Hematopoietic multipotent progenitor cell treated with erythropoietin and hydrocortisone succinate and interleukin-3 and kit ligand, for 4 days (in vitro differentiated cells): ENCODE results near the gene AUTS2.

Source experiments
- DNase-seq: peaks from one replicate; pipeline ENCODE4 v3.0.0-alpha.2; 2015

The AUTS2 gene

DNA sequence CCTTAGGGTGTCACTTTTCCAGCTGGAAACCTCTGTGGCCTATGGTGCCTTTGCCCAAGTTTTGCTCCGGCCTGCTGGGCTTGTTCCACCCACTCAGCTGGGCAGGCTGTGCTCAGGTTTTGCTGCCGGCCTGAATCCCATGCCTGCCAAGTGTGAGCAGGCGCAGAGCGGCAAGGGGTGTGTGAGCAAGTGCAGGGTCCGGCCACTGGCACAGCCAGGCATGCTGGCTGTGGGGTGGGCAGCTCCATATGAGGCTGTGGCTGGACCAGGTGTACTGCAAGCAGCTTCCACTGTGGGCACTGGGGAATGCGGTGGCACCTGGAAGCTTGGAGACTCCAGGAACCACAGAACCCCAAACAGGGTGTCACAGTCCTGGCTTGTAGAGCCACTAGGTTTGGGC is 92.1 kb downstream of the AUTS2 start:
- DNase-seq: no peak

DNA sequence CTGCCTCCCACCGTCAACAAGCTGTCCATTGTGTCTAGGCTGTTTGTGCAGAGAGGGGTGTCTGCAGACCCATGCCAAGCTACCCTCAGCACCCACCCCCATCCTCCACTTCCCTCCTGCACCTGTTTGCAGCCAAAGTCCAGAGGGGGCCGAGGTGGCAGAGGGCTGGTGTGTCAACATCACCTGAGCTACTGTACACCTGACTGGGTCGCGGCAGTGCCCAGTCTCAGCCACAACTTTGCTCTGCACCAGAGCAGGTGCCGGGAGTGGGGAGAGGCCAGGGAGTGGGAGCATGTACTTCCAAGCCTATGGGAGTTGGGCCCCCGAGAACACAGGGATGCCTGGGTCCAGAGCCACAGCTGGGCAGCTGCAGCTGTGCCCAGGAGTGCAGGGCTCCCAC is 93.1 kb downstream of the AUTS2 start:
- DNase-seq: no peak

DNA sequence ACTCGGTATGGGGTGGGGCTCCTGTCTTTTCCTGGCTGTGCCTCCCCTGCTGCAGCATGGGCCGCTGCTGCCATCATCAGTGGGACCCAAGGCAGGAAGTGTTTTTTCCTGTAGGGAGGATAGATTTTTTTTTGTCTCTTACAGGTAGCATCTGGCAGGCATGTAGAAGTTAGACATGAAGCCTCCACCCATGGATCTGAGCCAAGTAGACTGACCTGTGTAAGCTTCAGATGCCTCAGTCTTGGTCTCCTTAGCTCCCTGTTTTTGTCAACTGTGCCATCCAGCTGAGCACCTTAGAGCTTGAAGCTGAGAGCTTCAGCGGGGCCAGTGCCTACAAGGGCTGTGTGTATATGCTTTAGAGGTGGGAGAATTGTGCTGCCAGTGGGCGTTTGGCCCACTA is 93.5 kb downstream of the AUTS2 start:
- DNase-seq: no peak

DNA sequence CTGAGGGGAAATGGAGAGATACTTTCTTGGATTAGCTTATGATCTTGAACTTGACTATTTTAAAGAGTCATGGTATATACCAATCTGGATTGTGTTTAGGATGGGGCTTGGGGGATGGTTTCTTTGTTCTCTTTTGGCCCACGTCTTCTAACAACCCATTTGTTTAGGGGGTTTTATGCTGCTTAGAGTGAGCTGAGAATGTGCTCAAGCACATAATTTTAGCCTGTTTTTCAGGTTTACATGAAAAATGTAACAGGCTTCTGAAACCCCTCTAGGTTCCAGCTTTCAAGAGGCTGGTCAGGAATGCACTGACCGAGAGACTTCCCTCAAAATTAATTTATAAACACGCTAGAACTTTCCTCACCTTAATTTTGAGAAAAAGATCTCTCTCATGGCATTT is 94.3 kb downstream of the AUTS2 start:
- no peak for DNase-seq

DNA sequence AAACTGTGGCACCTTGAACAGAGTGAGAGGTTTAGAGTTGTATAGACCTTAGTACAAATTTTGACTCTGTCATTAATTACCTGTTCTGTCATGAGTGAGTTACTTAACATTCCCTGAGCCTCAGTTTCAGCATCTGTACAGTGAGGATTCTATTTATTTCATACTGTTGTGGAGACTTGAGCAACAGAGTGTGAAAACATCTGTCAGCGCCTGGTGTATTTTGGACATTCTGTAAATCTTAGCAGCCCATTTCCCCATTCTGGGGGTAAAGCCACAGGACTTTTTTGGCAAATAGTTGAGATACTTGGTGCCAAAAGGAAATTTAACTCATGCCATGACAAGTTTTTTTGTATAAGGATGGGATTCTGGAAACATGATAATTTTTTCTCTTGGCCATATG is 94.8 kb downstream of the AUTS2 start:
- DNase-seq: no peak

DNA sequence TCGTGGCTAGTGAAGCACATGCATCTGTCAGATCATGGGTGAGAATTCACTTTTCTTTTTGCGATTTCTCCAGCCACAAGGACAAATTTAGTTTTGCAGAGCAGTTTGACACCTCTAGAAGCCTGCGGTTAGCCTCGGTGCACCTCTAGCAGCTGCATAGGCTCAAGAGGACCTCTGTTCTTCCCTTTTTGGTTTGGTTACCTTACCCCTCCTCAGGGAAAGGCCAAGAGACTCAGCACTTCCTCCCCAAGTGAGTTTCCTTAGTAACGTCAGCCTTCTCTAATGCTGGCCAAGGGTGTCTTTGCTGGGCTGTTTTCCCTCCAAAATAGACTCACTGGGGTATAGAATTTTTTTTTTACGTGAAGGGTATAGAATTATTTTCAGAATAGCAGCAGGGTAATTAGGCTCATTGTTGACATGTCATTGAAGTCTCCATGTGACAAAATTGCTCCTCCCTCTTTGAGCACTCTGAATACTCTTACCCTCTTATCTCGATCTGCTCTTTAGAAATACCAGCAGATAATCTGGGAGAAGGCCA is 97.8 kb downstream of the AUTS2 start:
- peak; percentile 52 for DNase-seq

DNA sequence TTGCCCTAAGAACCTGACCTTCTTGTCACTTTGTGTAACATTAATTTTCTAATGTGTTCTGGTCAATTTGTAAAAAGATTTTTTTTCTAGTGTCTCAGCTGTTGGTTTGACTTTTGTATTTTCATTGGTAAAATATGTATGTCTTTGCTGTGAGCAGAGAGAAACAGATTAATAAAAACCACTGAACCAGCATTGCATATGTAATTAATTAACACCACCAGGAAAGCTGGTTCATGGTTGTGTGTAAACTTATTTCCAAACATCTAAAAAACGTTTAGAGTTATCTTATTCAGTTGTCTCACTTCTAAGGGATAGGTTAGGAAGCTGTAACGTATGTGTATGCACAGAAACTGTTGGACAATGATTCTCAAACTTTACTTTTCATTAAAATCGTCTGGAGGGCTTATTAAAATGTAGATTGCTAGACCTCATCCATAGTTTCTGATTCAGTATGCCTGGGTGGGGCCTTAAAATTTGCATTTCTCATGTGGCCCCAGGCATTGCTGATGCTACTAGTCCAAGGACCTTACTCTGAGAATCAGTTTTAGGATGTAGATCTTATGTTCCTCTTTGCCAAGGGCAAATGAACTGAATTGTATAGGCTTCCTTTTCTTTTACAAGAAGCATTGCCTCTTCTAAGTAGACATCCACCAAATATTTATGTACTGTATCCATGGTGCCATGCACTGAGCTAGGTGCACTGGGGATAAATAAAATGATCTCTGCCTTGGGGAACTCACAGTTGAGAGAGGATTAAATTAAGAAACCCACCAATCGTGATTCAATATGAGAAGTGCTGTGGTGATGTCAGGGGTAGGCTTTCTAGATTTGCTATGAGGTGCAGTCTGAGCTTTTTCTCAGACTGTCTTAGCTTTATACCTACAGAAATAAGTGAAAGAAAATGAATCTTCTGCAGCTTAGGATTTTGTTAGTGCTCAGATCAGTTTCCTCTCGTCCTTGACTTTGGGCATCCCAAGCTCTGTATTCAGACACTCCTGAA is 98.7 kb downstream of the AUTS2 start:
- DNase-seq: no peak

DNA sequence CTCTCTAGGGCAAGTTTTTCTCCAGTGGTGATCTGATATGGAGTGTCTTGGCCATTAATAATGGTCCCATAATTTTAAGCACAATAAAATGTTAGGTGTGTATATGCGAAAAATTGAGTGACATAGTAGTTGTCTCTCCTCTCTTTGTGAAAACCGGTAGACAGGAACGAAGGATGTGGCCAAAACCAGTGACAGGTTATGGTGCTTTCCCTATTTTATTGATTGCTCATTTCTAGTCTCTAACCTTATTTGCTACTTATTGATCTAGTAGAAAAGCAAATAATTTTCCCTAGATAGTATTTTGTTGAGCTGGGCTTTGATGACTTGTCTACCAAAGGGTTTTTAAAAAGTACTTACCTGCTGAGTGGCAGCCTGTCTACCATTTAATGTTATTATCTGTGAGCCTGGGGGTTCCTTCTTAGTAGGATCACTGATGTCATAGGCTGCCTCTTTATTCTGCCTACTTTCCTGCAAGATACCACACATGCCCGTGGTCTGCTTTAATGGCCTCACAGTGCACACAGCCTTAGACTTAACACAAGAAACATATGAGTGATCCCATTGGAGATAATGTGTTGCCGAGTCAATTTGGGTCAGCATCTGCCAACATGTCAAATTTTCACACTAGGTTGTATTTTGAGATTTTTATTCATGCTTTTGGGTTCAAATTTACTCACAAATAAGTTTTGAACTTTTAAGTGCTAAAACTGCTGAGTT is 100.0 kb downstream of the AUTS2 start:
- peak; percentile 38 for DNase-seq

DNA sequence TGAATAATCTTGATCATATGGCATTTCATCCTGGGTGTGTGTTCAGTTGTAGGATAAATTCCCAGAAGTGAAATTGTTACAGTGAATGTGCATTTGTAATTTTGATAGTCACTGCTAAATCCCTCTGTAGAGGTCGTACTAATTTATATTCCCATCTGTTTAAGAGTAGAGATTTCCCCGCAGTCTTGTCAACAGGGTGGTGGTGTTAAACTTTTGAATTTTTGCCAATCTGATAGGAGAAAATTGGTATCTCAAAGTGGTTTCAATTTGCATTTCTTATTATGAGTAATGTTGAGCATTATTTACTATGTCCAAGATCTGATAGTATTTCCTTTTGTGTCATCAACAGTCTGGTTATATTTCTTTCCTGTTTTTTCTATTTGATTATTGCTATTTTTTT is 101.7 kb downstream of the AUTS2 start:
- no peak for DNase-seq

DNA sequence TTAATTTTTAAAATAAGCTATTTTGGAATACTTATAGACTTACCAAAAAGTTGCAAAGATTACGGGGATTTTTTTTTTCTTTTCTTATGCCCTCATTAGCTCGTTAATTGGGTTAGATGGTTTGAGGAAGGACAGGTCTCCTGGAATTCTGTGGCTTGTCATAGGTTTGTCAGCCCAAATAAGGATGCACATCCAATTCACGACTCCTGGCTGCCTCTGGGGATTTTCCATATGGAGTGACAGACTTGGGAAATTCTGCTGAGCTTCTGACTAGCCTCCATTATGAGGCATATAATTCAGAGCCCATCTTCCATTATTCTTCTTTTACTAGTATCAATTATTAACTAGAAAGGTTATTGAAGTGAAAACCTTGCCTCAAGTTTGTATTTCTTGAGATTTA is 102.1 kb downstream of the AUTS2 start:
- DNase-seq: no peak

DNA sequence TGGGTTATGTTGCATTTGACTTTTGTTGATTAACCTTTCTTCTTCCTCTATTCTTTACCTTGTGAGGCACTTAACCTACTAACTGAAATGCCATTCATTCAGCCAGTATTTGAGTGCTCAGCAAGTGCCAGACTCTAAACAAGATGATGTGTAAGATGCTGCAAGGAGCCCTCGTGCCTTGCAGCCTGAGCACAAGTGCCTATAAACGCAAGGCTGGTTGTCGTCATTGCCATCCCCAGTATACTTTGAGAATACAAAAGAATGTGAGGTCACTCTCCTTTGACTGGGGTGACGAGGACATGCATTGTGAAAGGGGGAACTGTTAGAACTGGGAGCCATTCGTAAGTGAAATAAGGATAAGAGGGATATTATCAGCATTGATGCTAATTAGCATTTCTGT is 103.0 kb downstream of the AUTS2 start:
- DNase-seq: no peak

DNA sequence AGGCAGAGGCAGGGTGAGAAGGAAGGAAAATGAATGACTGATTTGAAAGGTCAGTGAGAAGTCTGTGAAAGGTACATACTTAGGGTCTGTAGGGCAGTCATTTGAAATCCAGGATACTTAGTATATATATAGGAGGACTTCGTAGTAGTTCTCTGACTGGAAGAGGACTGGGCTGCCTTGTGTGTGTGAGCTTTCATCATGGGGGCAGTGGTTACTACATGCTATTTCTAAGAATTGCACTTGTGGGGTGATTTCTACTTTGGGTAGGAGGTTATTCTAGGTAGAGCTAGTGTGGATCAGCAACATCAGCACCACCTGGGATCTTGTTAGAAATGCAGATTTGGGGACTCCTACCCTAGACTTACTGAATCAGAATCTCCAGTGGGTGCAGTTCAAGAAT is 104.1 kb downstream of the AUTS2 start:
- DNase-seq: no peak

DNA sequence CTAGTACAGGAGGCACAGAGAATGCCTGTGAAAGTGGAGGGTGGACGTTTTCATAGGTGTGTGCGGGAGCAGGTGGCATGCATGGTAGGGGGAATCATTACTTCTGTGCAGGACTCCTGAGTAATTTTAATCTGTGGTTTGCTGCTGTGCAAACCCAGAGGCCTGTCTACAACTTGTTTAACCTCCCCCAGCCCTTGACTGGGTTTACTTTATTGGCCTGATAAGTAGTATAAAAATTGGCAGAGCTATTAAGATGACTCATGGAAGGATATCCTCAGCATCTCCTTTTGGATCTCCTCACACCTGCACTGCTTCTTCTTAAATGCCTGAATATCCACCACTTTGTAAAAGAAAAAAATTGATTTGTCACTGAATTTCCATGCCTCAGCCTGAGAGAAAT is 104.8 kb downstream of the AUTS2 start:
- peak; percentile 48 for DNase-seq

DNA sequence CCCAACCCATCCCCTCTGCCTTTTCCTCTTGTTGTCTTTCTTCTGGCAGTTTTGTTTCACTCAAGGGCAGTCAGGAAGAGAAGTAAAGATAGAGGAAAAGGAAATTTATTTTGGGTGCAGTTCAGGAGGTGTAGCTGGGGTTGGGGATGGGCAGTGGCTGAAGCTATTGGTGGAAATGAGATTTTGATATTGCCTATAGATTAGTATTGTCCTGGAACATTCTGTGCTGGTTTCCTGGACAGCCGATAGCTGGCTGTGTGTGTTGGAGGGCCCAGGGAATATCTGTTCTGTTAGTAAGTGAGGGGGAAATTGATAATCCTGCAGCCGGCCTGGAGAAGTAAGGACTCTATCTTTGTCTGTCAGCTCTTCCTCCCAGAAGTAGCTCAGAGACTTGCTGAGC is 107.8 kb downstream of the AUTS2 start:
- no peak for DNase-seq

DNA sequence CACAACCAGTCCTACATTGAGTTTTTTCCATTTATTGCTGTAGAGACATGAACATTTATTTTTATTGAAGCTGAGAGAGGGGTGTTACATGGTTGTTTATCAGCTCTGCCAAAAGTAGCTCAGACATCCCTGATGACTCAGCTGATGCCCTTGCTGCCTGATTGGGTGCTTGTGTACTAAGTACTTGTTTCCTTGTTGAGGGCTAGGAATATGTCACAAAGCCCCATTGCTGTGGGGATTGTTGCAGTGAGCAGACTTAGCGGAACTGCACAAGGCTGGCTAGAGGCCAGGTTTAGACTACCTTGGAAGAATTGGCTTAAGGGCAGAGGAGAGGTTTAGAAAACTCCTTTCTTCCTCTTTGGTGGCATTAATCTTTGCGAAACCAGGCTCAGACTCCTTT is 110.6 kb downstream of the AUTS2 start:
- DNase-seq: peak; percentile 79

DNA sequence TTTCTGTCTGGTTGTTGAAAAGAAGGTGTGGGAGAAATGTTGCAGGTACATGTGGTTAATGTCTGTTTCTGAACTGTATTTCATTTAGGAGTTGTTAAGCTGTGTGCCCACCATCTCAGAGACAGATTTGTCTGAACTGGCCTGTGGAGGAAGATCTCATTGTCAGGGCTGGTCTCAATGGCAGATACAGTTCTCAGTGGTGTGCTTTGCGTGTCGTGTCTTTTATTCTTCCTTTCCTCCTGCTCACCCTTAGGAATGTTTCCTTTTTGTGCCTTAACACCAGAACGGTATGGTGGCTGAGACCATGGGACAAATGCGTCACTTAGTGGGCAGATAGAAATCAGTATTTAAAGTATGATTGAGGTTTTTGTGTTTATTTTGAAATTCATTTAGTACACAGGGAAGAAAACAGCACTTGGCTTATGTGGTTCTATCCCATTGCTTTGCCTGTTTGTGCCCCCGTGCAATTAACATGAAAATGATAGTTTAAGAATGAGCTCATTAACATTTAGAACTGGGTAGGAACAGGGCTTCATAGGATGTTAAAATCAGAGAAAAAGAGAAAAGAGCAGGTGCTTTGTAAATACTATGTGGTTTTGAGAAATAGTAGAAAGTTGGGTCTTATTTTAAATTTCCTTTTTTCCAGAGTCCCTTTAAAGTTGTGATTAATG is 112.6 kb downstream of the AUTS2 start:
- no peak for DNase-seq

DNA sequence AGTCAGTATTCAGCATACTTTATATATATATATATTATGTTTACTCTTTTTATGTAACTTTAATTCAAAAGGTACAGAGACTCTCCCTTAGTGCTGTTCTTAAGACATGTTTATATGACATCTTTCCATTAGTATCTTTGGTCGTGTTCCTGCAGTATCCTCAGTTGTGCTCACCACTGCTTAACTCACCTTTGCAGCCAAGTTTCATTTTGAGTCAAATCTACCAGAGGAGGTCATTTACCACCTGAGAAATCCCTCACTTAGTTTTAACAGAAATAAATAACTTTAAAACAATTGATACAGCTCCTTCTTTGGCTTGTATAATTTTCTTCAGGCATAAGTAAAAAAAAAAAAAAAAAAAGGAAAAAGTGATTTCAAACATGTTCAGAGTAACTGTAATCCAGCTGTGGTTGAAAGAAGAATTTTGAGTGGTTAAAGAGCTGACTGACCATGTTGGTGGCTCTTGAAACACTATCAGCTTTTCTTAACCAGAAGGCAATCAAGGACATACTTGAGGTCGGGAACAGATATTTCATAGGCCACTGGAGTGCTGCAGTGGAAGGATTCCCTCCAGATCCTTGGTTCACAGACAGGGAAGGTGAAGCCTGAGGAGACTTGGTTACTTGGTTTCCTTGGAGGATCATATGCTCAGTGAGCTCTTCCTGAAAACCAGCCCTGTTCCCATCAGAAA is 116.8 kb downstream of the AUTS2 start:
- no peak for DNase-seq

DNA sequence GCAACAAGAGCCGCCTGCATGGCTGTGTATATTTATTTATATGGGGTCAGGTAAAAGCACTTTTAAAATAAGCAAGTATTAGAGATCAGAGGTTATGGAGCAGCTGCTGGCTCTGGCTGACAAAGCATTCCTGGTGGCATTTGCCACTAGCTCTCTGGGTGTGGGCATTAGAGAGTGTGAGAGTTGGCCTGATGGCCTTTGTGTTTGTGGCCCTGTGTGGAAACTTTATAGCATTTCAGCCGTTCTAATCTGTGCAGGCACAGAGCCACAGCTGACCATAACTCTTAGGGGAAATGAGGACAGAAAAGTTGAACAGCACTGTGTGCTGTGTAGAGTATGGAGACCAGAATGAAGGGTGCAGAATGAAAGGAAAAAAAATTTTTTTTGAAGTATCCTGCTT is 118.9 kb downstream of the AUTS2 start:
- DNase-seq: no peak

DNA sequence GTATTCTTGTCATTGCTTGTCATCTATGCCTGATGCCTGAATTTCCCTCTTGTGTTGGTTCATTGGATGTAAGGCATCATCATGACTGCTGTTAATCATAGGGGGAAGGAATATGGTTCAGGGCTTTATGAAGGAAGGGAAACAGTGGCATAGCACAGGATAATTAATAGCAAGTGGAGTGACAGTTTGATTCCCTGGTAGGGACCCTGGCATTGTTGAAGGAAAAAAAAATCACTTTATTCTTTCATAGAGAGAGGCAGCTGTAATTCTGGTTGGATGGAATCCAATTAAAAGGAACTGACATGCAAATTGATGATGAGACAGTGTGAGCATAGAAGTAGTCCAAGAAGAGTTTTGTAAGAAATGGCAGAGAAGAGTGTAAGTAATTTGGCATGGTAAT is 121.4 kb downstream of the AUTS2 start:
- DNase-seq: no peak

DNA sequence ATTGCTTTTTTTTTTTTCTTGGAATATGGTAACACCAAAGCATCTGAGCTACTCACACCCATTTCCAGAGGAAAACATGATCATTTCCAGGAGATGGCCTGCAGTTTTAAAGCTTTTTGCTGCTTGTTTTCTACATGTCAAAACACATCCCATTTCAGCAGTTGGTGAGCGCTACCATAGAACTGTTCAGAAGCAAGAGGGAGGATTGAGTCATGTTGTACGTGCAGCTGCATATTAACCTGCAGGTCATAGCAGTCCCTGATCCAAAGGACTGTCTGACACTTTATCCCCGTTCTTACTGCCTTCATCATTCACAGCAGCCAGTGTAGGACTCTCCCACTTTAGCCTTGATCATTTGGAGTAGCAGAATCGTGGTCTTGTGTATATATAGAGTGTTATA is 124.6 kb downstream of the AUTS2 start:
- no peak for DNase-seq

DNA sequence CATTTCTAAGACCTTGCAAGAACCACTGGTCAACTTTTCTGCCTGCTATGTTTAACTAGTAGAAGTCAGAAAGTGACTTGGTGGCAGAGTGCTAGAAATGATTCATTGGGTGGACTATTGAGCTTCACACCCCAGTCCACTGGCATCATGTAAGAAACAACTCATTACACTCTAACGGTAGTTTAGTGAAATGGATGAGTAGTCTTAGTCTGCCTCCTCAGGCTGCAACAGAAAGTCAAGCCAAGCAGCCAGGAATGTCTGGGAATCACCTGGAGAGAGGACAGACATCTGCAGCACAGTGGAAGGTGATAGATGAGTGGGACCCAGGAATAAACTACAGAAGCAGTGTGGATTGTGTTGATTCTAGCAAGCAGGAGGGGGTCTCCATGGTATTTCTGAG is 125.4 kb downstream of the AUTS2 start:
- no peak for DNase-seq

DNA sequence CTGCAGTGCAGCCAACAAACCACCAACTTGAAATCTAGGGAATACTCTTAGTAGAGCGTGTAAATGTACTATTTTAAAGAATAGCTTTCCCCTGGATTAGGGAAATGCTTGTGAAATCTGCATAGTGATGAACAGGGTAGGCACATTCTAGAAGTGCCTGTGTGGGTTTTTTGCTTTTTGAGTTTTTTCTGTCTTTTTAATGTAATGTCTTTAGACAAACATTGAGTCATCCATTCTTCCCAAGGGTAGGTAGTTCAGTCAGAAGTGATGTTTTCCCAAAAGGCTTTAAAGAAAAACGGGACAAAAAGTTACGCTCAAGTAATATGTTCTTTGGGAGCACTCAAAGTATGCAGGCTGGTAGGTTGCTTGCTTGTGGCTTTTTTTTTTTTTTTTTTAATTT is 130.0 kb downstream of the AUTS2 start:
- no peak for DNase-seq

DNA sequence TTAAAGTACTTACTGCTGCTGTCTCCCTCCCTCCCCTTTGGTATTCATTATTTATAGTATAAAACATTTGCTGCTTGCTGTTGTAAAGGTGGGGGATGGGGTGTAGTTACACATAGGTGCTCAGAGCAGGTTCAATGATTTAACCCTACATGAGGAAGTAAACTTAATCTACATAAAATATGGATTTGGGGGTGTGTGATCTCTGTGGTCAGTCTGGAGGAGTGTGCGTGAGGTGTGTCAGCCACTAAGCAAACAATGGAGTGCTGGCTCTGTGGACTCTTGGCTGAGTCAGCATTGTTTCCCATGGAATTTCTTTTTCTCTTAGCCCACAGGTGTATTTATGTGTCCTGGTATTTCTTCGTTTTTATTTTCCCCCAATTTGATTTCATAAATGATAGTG is 133.9 kb downstream of the AUTS2 start:
- DNase-seq: no peak
